HG03571 (cell line): ENCODE measurements around the gene OR10H3.
"Not testable (repeated sequence)": the region's sequence is repeated elsewhere in the genome, so short reads cannot be mapped to it uniquely, and the experiment has no call there.

Source experiments
- ATAC-seq: cut with Tn5 transposase; IDR thresholded peaks from one replicate; pipeline ENCODE4 v1.9.1; 2021; ENCODE audit not compliant: unreplicated experiment

Gene OR10H3

GRCh38 chr19:15737722-15738121 lies at the start of gene OR10H3:
Gene OR10H3 (plus strand): TSS chr19:15737985. CDS start chr19:15741393, 3,408 bp downstream.
- ATAC-seq, result no peak

- ATAC-seq, result no peak
These were observed 41.1 kb upstream of the OR10H3 start for GRCh38 chr19:15696654-15697194.

GRCh38 chr19:15701757-15702533 lies 35.8 kb upstream of the OR10H3 start:
- ATAC-seq, result no peak

- no peak for ATAC-seq
These were observed 35.3 kb upstream of the OR10H3 start for GRCh38 chr19:15702534-15702930.

- ATAC-seq, result no peak
These were observed 23.1 kb upstream of the OR10H3 start for GRCh38 chr19:15714638-15715037.

GRCh38 chr19:15715642-15716041 lies 22.1 kb upstream of the OR10H3 start:
- no peak for ATAC-seq

- ATAC-seq, result no peak
These were observed 20.0 kb upstream of the OR10H3 start for GRCh38 chr19:15717809-15718208.

- ATAC-seq, result no peak
These were observed 16.5 kb upstream of the OR10H3 start for GRCh38 chr19:15721268-15721667.

- no peak for ATAC-seq
These were observed 14.8 kb upstream of the OR10H3 start for GRCh38 chr19:15722956-15723355.

GRCh38 chr19:15727724-15728123 lies 10.1 kb upstream of the OR10H3 start, which contains the start of gene OR10H2:
Gene OR10H2 (plus strand): TSS chr19:15728024. CDS start chr19:15728044, 20 bp downstream.
- no peak for ATAC-seq

GRCh38 chr19:15730538-15730937 lies 7.2 kb upstream of the OR10H3 start:
- ATAC-seq, result no peak

GRCh38 chr19:15732388-15732787 lies 5.4 kb upstream of the OR10H3 start:
- ATAC-seq, result no peak

GRCh38 chr19:15733895-15734294 lies 3.9 kb upstream of the OR10H3 start:
- ATAC-seq, result no peak

- ATAC-seq, result no peak
These were observed 3.0 kb downstream of the OR10H3 start for GRCh38 chr19:15740785-15741184.

- no peak for ATAC-seq
These were observed 10.5 kb downstream of the OR10H3 start for GRCh38 chr19:15748239-15748638.

- ATAC-seq, result no peak
These were observed 20.6 kb downstream of the OR10H3 start for GRCh38 chr19:15758379-15758778.

- ATAC-seq, result no peak
These were observed 22.3 kb downstream of the OR10H3 start for GRCh38 chr19:15759962-15760565.

- ATAC-seq, result no peak
These were observed 31.8 kb downstream of the OR10H3 start for GRCh38 chr19:15769586-15769985.

GRCh38 chr19:15774159-15774558 lies 36.4 kb downstream of the OR10H3 start:
- not testable (repeated sequence) for ATAC-seq

GRCh38 chr19:15775249-15775648 lies 37.5 kb downstream of the OR10H3 start:
- no peak for ATAC-seq

GRCh38 chr19:15776264-15776663 lies 38.5 kb downstream of the OR10H3 start:
- no peak for ATAC-seq
